K562 (cell line): ENCODE measurements around the gene AGR3. TPM values are rescaled to one million over a fixed set of nuclear protein-coding genes. Genes with fewer than 3 reads are reported as not detected.

Source experiments
- ATAC-seq: fragments of 200-7000 bp; cut with Tn5 transposase; 3 replicates; pipeline ENCODE4 v1.9.1; 2020; ENCODE audit warnings: moderate library complexity
- BruUV-seq: library from RNA; stranded (reverse); fragments of 400-500 nt; replicated peaks from 2 replicates; lab custom pipeline; 2021; lab: Mats Ljungman, UMichigan
- CTCF ChIA-PET: fragments of 300-600 bp; formaldehyde crosslinking; extraction: SDS; loops from one replicate; lab custom pipeline; 2021; ENCODE audit warnings: low intra/inter-chr PET ratio; lab: Yijun Ruan, JAX
- POLR2A ChIA-PET: fragments of 300-600, 350-650 bp; sonication (Branson Sonifier 250); formaldehyde crosslinking; extraction: SDS; loops from one replicate; lab custom pipeline; 2021; ENCODE audit warnings: antibody characterized with exemption, inconsistent platforms; lab: Yijun Ruan, JAX
- DNase-seq, 4 experiments: peaks; one replicate each; pipeline versions ENCODE4 v3.0.0 to v3.0.0-alpha.2; 2011 to 2018; ENCODE audit warnings: low spot score in 3 of 4, mixed read lengths in 3 of 4; ENCODE audit errors: extremely low read depth in 1 of 4
- FAIRE-seq: peaks from 2 replicates; lab custom pipeline; 2011; peaks lifted over from hg19 to GRCh38; lab: Jason Lieb, UNC
- H2AFZ ChIP-seq: 2 replicates; pipeline ENCODE4 v1.6.0; 2011; ENCODE audit warnings: low read depth, low read length, control low read depth, inconsistent platforms
- H3K27ac ChIP-seq: fragments of 200-600 bp; 3 replicates; pipeline ENCODE4 v1.8.0; 2011; ENCODE audit warnings: low read depth, mild to moderate bottlenecking, control low read depth, inconsistent platforms, low read length, moderate library complexity, mixed read lengths; ENCODE audit errors: extremely low read depth
- H3K27me3 ChIP-seq, 2 experiments: fragments of 300-600 bp in 1 of 2; 2 replicates in 1 of 2; 3 replicates in 1 of 2; pipeline versions ENCODE4 v1.6.0 to v1.8.0; 2011; ENCODE audit warnings: inconsistent platforms in 2 of 2, low read length in 2 of 2, mild to moderate bottlenecking in 1 of 2, mixed read lengths in 1 of 2, moderate library complexity in 1 of 2; ENCODE audit not compliant: control insufficient read depth in 2 of 2, insufficient read depth in 2 of 2
- H3K36me3 ChIP-seq: fragments of 300-600 bp; 3 replicates; pipeline ENCODE4 v1.8.0; 2011; ENCODE audit warnings: mild to moderate bottlenecking, low read length, inconsistent platforms; ENCODE audit not compliant: control insufficient read depth, insufficient read depth
- H3K4me1 ChIP-seq, 2 experiments: fragments of 200-600 bp in 1 of 2; replicated peaks in 1 of 2; 2 replicates in 1 of 2; 3 replicates in 1 of 2; pipeline versions ENCODE4 v1.5.1 to v1.8.0; 2011; ENCODE audit warnings: inconsistent platforms in 2 of 2, low read length in 2 of 2, mild to moderate bottlenecking in 1 of 2, mixed read lengths in 1 of 2, moderate library complexity in 1 of 2; ENCODE audit not compliant: control insufficient read depth in 2 of 2, insufficient read depth in 2 of 2
- H3K4me2 ChIP-seq: 2 replicates; pipeline ENCODE4 v1.6.1; 2011; ENCODE audit warnings: low read length, control low read depth, inconsistent platforms, mixed read lengths; ENCODE audit not compliant: insufficient read depth
- H3K4me3 ChIP-seq: fragments of 200-600 bp; sonication (generic), shearing (Covaris generic); 2 replicates; pipeline ENCODE4 v1.5.1; 2016; ENCODE audit warnings: control low read depth, inconsistent platforms
- H3K79me2 ChIP-seq: fragments of 200-600 bp; 3 replicates; pipeline ENCODE4 v1.8.0; 2011; ENCODE audit warnings: low read length, inconsistent platforms; ENCODE audit not compliant: control insufficient read depth, insufficient read depth
- H3K9ac ChIP-seq, 2 experiments: 2 replicates each; pipeline versions ENCODE4 v1.6.0 to v1.6.1; 2011; ENCODE audit warnings: low read depth in 2 of 2, low read length in 2 of 2, control low read depth in 1 of 2, inconsistent platforms in 1 of 2, mild to moderate bottlenecking in 1 of 2, mixed read lengths in 1 of 2; ENCODE audit not compliant: insufficient read depth in 1 of 2
- H3K9me1 ChIP-seq: one replicate; pipeline ENCODE4 v1.6.0; 2011; ENCODE audit warnings: inconsistent platforms, mild to moderate bottlenecking, low read length, moderate library complexity; ENCODE audit not compliant: control insufficient read depth, insufficient read depth
- H3K9me3 ChIP-seq: replicated peaks from 2 replicates; pipeline ENCODE4 v1.5.1; 2011; ENCODE audit warnings: low read depth, low read length, inconsistent platforms; ENCODE audit not compliant: control insufficient read depth, insufficient read depth
- H4K20me1 ChIP-seq: replicated peaks from 2 replicates; pipeline ENCODE4 v1.6.1; 2011; ENCODE audit warnings: low read length, inconsistent platforms, mixed read lengths; ENCODE audit not compliant: control insufficient read depth, insufficient read depth
- DEAF1 ChIP-seq: fragments of 450-650 bp; formaldehyde crosslinking; IDR thresholded peaks from 2 replicates; pipeline ENCODE4 v1.4.0; 2020; ENCODE audit warnings: mild to moderate bottlenecking, moderate library complexity
- FOXA3 ChIP-seq, 2 experiments: fragments of 450-650 bp in 1 of 2; sonication (generic) in 1 of 2; formaldehyde crosslinking; IDR thresholded peaks in 1 of 2; conservative IDR thresholded peaks in 1 of 2; 2 replicates each; pipeline versions ENCODE4 v1.4.0 to v1.8.0; 2020 to 2022; ENCODE audit warnings: mild to moderate bottlenecking in 2 of 2, missing genetic modification reagents in 1 of 2
- HLTF ChIP-seq: fragments of 450-650 bp; IDR thresholded peaks from 2 replicates; pipeline ENCODE4 v1.6.1; 2016
- MECOM ChIP-seq: fragments of 250-450 bp; sonication (Bioruptor Pico); IDR thresholded peaks from 2 replicates; pipeline ENCODE4 v1.8.0; 2022; ENCODE audit warnings: inconsistent platforms
- PTBP1 ChIP-seq: fragments of 200-400 bp; formaldehyde crosslinking; IDR thresholded peaks from 2 replicates; pipeline ENCODE4 v1.6.1; 2017; ENCODE audit warnings: low read depth, low read length
- ZNF253 ChIP-seq: fragments of 250-450 bp; sonication (Bioruptor Pico); conservative IDR thresholded peaks from 2 replicates; pipeline ENCODE4 v1.6.1; 2021; ENCODE audit warnings: mild to moderate bottlenecking
- ZNF511 ChIP-seq: sonication (generic); formaldehyde crosslinking; IDR thresholded peaks from 2 replicates; pipeline ENCODE4 v1.8.0; 2022; ENCODE audit warnings: mild to moderate bottlenecking, missing genetic modification reagents
- WGBS: fragments of 100-300 bp; shearing (Covaris generic); methylation state at CpG from one replicate; pipeline ENCODE4 v1.1.6; 2016; ENCODE audit warnings: low coverage, mixed read lengths; ENCODE audit not compliant: insufficient coverage; ENCODE audit errors: missing lambda C conversion rate; 5-methylcytosine and 5-hydroxymethylcytosine counted together
- in situ Hi-C: fragments of 300-500 bp; cut with MboI; formaldehyde crosslinking; loops from 4 replicates; pipeline ENCODE4 v1.15.0; 2018; ENCODE audit warnings: inconsistent platforms, mixed read lengths
- intact Hi-C: fragments of 100-400 bp; cut with micrococcal nuclease; formaldehyde crosslinking; loops from 2 replicates; pipeline ENCODE4 v1.14.2; 2022
- polyA plus RNA-seq, 8 experiments: library from polyadenylated mRNA; depleted of rRNA in 4 of 8; stranded (reverse) in 5 of 8; unstranded in 3 of 8; fragments of >200 nt; fragmentation: Nextera tagmentation in 2 of 8; fragmentation: Illumina TruSeq in 1 of 8; extraction: Ambion mirVana in 2 of 8; extraction: Trizol in 1 of 8; gene quantifications; 2 replicates each; pipeline versions ENCODE4 v1.2.1 to v1.2.3, GENCODE V29; 2011 to 2014; ENCODE audit warnings: inconsistent platforms in 1 of 8, missing spikeins in 1 of 8
- total RNA-seq, 7 experiments: library from RNA; depleted of rRNA in 6 of 7; stranded (reverse); fragments of >200 nt in 6 of 7; fragmentation: Illumina TruSeq in 2 of 7; extraction: Trizol in 2 of 7; gene quantifications; 2 replicates each; pipeline versions ENCODE4 v1.2.1 to v1.2.3, GENCODE V29; 2011 to 2021; ENCODE audit warnings: low replicate concordance in 1 of 7

Gene AGR3
- total and polyA plus RNA-seq, 9 of the 15 experiments (the other 6 are each of a cell fraction or from before 2014, with no cell fraction given) = not detected

- H3K9me1 ChIP-seq = no peaks in the 10 kb centered on the region
- H3K36me3 ChIP-seq = no peaks in the 10 kb centered on the region
- no peaks in the 10 kb centered on the region for H3K79me2 ChIP-seq
- H3K9ac ChIP-seq = no peak overlapping the region
- DNase-seq (no peak), ATAC-seq (no peak), FAIRE-seq (no peak)
- 0% methylated on average over 1 of the region's 1 CpG for WGBS
- no peaks in the 10 kb centered on the region for H3K9me3 ChIP-seq
- no peak overlapping the region for H3K4me3 ChIP-seq
- in situ Hi-C loops = no loop called here
- ChIA-PET POLR2A (interaction anchor here (1.0 to 1.6 kb wide), 2 partner anchors 9 to 22 kb away, joined by 4 to 6 read pairs; no protein-coding TSS in a partner anchor), CTCF (no interaction called here)
- BruUV-seq = no TSS peak
- no peak overlapping the region for H3K27ac ChIP-seq
- H2AFZ ChIP-seq = no peak overlapping the region
- intact Hi-C loops = no loop called here
- H4K20me1 ChIP-seq = no peaks in the 10 kb centered on the region
- H3K27me3 ChIP-seq = peaks cover 0 to 5% of the 10 kb centered on the region in 2 experiments; a peak in 2 of 5 replicates
- no peaks in the 10 kb centered on the region for H3K4me1 ChIP-seq
- H3K4me2 ChIP-seq = no peak overlapping the region
- TF ChIP-seq FOXA3 (CRISPR knock-in tag; conservative IDR thresholded peaks at IDR 0.05 in 1 of 2, IDR thresholded peaks at IDR 0.05 in 1 of 2) (no peak), DEAF1 (CRISPR knock-in tag) (no peak), MECOM (CRISPR knock-in tag) (no peak), ZNF511 (CRISPR knock-in tag) (no peak), HLTF (no peak), ZNF253 (CRISPR knock-in tag) (no peak), PTBP1 (no peak)
These were observed 42.9 kb downstream of the AGR3 start for GRCh38 chr7:16838891-16839290.
